ENCODE data around the gene GNL3L. TPM values are rescaled to one million over a fixed set of nuclear protein-coding genes. Genes with fewer than 3 reads are reported as not detected.

GNL3L gene
- total and polyA plus RNA-seq, 9 of the 15 experiments (the other 6 are each of a cell fraction or from before 2014, with no cell fraction given) = 11.5 to 81.7 (median 37.6) TPM

GRCh38 chrX:54560411-54560810, 30.4 kb downstream of the GNL3L start (continued):
- TF ChIP-seq E2F6 (IDR thresholded peaks at IDR 0.05; ENCODE audit: borderline replicate concordance in 1 of 2, extremely low read depth in 1 of 2, insufficient read depth in 1 of 2, insufficient read length in 1 of 2, low read depth in 1 of 2, low read length in 1 of 2, poor library complexity in 1 of 2, severe bottlenecking in 1 of 2) (no peak), ZNF717 (CRISPR knock-in tag; IDR thresholded peaks at IDR 0.05) (no peak), NRF1 (conservative IDR thresholded peaks at IDR 0.05 in 1 of 2, IDR thresholded peaks at IDR 0.05 in 1 of 2) (no peak), SRSF7 (optimal IDR thresholded peaks at IDR 0.05; ENCODE audit: low read depth, low read length) (no peak), CREB5 (CRISPR knock-in tag; IDR thresholded peaks at IDR 0.05) (no peak), HINFP (tag; conservative IDR thresholded peaks at IDR 0.05; ENCODE audit: low read depth) (no peak), GABPA (tag; conservative IDR thresholded peaks at IDR 0.05; ENCODE audit: low read depth) (no peak), BCOR (IDR thresholded peaks at IDR 0.05) (no peak), MXI1 (IDR thresholded peaks at IDR 0.05; ENCODE audit: low read depth, low read length) (no peak), E2F5 (CRISPR knock-in tag; IDR thresholded peaks at IDR 0.05) (no peak), SP1 (CRISPR knock-in tag; IDR thresholded peaks at IDR 0.05) (no peak)
